WTC11 (cell line): ENCODE results near the gene MRPS34. TPM values are rescaled to one million over a fixed set of nuclear protein-coding genes. Genes with fewer than 3 reads are reported as not detected.

Source experiments
- ATAC-seq: fragments of 200-7000 bp; cut with Tn5 transposase; 2 replicates; pipeline ENCODE4 v1.10.0; 2021; ENCODE audit warnings: mild to moderate bottlenecking, moderate library complexity
- CTCF ChIA-PET: fragments of 300-600 bp; sonication (Branson Sonifier 250); formaldehyde crosslinking; loops from one replicate; lab custom pipeline; 2021; ENCODE audit warnings: antibody characterized with exemption; lab: Charles Lee
- POLR2A ChIA-PET: fragments of 350-600 bp; sonication (Branson Sonifier 250); formaldehyde crosslinking; loops from one replicate; lab custom pipeline; 2021; ENCODE audit warnings: antibody characterized with exemption; lab: Charles Lee
- DNase-seq: peaks from one replicate; pipeline ENCODE4 v3.0.0; 2021; ENCODE audit warnings: low spot score
- H3K27ac Mint-ChIP-seq: 2 replicates; pipeline ENCODE4 v1.8.0; 2021; ENCODE audit warnings: mixed read lengths
- H3K27me3 Mint-ChIP-seq: 2 replicates; pipeline ENCODE4 v1.8.0; 2021; ENCODE audit warnings: low read depth, mild to moderate bottlenecking, moderate library complexity, mixed read lengths
- H3K36me3 Mint-ChIP-seq: 2 replicates; pipeline ENCODE4 v1.8.0; 2021; ENCODE audit warnings: mixed read lengths
- H3K4me1 Mint-ChIP-seq: 2 replicates; pipeline ENCODE4 v1.8.0; 2022; ENCODE audit warnings: mixed read lengths
- H3K4me3 Mint-ChIP-seq: 2 replicates; pipeline ENCODE4 v1.8.0; 2021; ENCODE audit warnings: mild to moderate bottlenecking, moderate library complexity, mixed read lengths
- H3K9me3 Mint-ChIP-seq: 2 replicates; pipeline ENCODE4 v1.8.0; 2021; ENCODE audit warnings: mixed read lengths
- AFF4 ChIP-seq: sonication (generic); formaldehyde crosslinking; IDR thresholded peaks from 2 replicates; pipeline ENCODE4 v1.8.1; 2023; ENCODE audit warnings: mild to moderate bottlenecking, missing genetic modification reagents, borderline replicate concordance
- ATF1 ChIP-seq: sonication (generic); formaldehyde crosslinking; IDR thresholded peaks from 2 replicates; pipeline ENCODE4 v1.8.1; 2023; ENCODE audit warnings: mild to moderate bottlenecking, moderate library complexity, missing genetic modification reagents
- EMX1 ChIP-seq: fragments of 250-450 bp; sonication (Bioruptor Pico); IDR thresholded peaks from 2 replicates; pipeline ENCODE4 v1.8.0; 2021; ENCODE audit warnings: mild to moderate bottlenecking
- GABPB1 ChIP-seq: sonication (generic); formaldehyde crosslinking; IDR thresholded peaks from 2 replicates; pipeline ENCODE4 v1.8.1; 2023; ENCODE audit warnings: mild to moderate bottlenecking, missing genetic modification reagents
- HMGA2 ChIP-seq: fragments of 250-450 bp; sonication (Bioruptor Pico); IDR thresholded peaks from 2 replicates; pipeline ENCODE4 v1.4.0; 2021; ENCODE audit warnings: mild to moderate bottlenecking, moderate library complexity
- MAX ChIP-seq: sonication (generic); formaldehyde crosslinking; IDR thresholded peaks from 2 replicates; pipeline ENCODE4 v1.8.0; 2022; ENCODE audit warnings: mild to moderate bottlenecking, missing genetic modification reagents
- ZMAT4 ChIP-seq: fragments of 250-450 bp; sonication (Bioruptor Pico); IDR thresholded peaks from 2 replicates; pipeline ENCODE4 v1.9.0; 2021; ENCODE audit warnings: mild to moderate bottlenecking
- ZNF232 ChIP-seq: sonication (generic); formaldehyde crosslinking; IDR thresholded peaks from 2 replicates; pipeline ENCODE4 v1.8.0; 2022; ENCODE audit warnings: mild to moderate bottlenecking, missing genetic modification reagents
- total RNA-seq: library from RNA; stranded (reverse); gene quantifications from 3 replicates; pipeline ENCODE4 v1.2.3, GENCODE V29; 2021
- TF ChIP-seq, protein P1 (sequence below): sonication (generic); formaldehyde crosslinking; IDR thresholded peaks from 2 replicates; pipeline ENCODE4 v1.8.0; 2022; ENCODE audit warnings: missing genetic modification reagents
- TF ChIP-seq, protein P2 (sequence below): sonication (generic); formaldehyde crosslinking; IDR thresholded peaks from 2 replicates; pipeline ENCODE4 v1.8.0; 2022; ENCODE audit warnings: mild to moderate bottlenecking, missing genetic modification reagents

MRPS34 gene
- total RNA-seq, 1 experiment from 2014 or later, result 258 TPM

DNA sequence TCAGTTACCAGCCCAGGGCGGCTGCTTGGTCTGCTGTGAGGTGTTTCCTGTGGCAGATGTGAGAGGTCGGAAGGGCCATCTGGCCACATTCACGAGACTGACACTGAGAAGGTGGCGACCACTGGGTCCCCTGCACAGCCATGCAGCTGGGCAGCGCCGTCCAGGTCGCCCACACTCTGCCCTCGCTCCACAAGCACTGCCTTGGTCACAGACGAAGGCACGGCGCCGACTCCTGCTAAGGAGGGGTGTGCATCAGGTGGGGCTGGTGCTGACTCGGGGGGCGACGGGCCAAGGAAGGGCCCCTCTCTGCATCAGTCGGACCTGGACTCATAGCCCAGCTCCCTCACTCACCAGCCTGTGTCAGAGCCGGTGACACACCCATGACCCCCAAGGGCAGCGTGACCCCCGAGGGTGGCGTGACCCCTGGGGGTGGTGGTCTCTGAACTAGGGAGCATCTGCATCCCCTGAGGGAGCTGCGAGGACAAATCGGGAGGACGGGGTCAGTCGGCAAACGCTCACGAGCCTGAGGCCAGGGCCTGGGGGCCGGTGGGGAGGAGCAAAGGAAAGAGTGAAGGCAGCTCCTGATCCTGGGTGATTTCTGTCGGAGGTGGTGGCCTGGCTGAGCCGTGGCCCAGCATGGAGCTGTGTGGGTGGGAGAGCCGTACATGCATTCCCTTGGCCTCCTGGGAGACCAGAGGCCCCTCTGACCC is 32.0 kb downstream of the MRPS34 start (continued):
- TF ChIP-seq AFF4 (CRISPR knock-in tag) (no peak), MAX (CRISPR knock-in tag) (no peak), ATF1 (CRISPR knock-in tag) (no peak)

DNA sequence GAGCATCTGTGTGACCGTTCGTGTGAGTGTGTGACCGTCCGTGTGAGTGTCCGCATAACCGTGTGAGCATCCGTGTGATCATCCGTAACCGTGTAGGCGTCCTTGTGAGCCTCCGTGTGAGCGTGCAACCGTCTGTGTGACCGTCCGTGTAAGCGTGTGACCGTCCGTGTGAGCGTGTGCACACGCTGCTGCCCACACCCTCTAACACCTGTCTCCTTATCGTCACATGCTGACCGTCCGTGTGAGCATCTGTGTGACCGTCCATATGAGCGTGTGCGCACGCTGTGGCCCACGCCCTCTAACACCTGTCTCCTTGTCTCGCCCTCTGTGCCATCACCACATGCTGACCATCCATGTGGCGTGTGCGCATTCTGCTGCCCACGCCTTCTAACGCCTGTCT is 32.7 kb downstream of the MRPS34 start:
- Mint-ChIP-seq H3K27ac (no peak overlapping the region), H3K9me3 (no peaks in the 10 kb centered on the region), H3K36me3 (no peaks in the 10 kb centered on the region), H3K4me1 (no peaks in the 10 kb centered on the region), H3K4me3 (no peak overlapping the region), H3K27me3 (no peaks in the 10 kb centered on the region)
- TF ChIP-seq, protein P1, sequence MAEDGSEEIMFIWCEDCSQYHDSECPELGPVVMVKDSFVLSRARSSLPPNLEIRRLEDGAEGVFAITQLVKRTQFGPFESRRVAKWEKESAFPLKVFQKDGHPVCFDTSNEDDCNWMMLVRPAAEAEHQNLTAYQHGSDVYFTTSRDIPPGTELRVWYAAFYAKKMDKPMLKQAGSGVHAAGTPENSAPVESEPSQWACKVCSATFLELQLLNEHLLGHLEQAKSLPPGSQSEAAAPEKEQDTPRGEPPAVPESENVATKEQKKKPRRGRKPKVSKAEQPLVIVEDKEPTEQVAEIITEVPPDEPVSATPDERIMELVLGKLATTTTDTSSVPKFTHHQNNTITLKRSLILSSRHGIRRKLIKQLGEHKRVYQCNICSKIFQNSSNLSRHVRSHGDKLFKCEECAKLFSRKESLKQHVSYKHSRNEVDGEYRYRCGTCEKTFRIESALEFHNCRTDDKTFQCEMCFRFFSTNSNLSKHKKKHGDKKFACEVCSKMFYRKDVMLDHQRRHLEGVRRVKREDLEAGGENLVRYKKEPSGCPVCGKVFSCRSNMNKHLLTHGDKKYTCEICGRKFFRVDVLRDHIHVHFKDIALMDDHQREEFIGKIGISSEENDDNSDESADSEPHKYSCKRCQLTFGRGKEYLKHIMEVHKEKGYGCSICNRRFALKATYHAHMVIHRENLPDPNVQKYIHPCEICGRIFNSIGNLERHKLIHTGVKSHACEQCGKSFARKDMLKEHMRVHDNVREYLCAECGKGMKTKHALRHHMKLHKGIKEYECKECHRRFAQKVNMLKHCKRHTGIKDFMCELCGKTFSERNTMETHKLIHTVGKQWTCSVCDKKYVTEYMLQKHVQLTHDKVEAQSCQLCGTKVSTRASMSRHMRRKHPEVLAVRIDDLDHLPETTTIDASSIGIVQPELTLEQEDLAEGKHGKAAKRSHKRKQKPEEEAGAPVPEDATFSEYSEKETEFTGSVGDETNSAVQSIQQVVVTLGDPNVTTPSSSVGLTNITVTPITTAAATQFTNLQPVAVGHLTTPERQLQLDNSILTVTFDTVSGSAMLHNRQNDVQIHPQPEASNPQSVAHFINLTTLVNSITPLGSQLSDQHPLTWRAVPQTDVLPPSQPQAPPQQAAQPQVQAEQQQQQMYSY (CRISPR knock-in tag), result no peak
- TF ChIP-seq ZNF232 (CRISPR knock-in tag) (no peak), GABPB1 (CRISPR knock-in tag) (no peak), EMX1 (CRISPR knock-in tag) (no peak), ZMAT4 (CRISPR knock-in tag) (no peak), AFF4 (CRISPR knock-in tag) (no peak), HMGA2 (CRISPR knock-in tag) (no peak)
- TF ChIP-seq, protein P2, sequence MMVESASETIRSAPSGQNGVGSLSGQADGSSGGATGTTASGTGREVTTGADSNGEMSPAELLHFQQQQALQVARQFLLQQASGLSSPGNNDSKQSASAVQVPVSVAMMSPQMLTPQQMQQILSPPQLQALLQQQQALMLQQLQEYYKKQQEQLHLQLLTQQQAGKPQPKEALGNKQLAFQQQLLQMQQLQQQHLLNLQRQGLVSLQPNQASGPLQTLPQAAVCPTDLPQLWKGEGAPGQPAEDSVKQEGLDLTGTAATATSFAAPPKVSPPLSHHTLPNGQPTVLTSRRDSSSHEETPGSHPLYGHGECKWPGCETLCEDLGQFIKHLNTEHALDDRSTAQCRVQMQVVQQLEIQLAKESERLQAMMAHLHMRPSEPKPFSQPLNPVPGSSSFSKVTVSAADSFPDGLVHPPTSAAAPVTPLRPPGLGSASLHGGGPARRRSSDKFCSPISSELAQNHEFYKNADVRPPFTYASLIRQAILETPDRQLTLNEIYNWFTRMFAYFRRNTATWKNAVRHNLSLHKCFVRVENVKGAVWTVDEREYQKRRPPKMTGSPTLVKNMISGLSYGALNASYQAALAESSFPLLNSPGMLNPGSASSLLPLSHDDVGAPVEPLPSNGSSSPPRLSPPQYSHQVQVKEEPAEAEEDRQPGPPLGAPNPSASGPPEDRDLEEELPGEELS, result no peak
- ATAC-seq (no peak), DNase-seq (no peak)
- ChIA-PET POLR2A (no interaction called here), CTCF (no interaction called here)
